ENCODE data around the gene PARD3B. TPM values are rescaled to one million over a fixed set of nuclear protein-coding genes. Genes with fewer than 3 reads are reported as not detected.

Gene PARD3B
- total and polyA plus RNA-seq, 2 of the 8 experiments (the other 6 are each of a cell fraction or from before 2014, with no cell fraction given), result 1.2 to 5.7 TPM

- TF ChIP-seq POU5F1 (IDR thresholded peaks at IDR 0.05; ENCODE audit: low read depth, low read length), result no peak
- TF ChIP-seq KDM1A (IDR thresholded peaks at IDR 0.05; ENCODE audit: borderline replicate concordance, low read length), result no peak
- no peak for TF ChIP-seq HDAC2 (IDR thresholded peaks at IDR 0.05; ENCODE audit: borderline replicate concordance in 1 of 2, low read depth in 2 of 2, low read length in 2 of 2)
- TF ChIP-seq FOSL1 (IDR thresholded peaks at IDR 0.05; ENCODE audit: insufficient read depth, low read depth, low read length), result no peak
Measured at GRCh38 chr2:205474741-205475415, 929.6 kb downstream of the PARD3B start (continued).

Measured in H1 (cell line).